HG02588 (cell line): ENCODE results near the gene NCAM2.
"Not testable (repeated sequence)": the region's sequence is repeated elsewhere in the genome, so short reads cannot be mapped to it uniquely, and the experiment has no call there.

ENCODE experiments used
- ATAC-seq: cut with Tn5 transposase; IDR thresholded peaks from one replicate; pipeline ENCODE4 v1.9.1; 2021; ENCODE audit warnings: mild to moderate bottlenecking, moderate library complexity; ENCODE audit not compliant: unreplicated experiment

Gene NCAM2

GRCh38 chr21:21291883-21292569 lies 293.8 kb downstream of the NCAM2 start:
- ATAC-seq, result no peak

DNA sequence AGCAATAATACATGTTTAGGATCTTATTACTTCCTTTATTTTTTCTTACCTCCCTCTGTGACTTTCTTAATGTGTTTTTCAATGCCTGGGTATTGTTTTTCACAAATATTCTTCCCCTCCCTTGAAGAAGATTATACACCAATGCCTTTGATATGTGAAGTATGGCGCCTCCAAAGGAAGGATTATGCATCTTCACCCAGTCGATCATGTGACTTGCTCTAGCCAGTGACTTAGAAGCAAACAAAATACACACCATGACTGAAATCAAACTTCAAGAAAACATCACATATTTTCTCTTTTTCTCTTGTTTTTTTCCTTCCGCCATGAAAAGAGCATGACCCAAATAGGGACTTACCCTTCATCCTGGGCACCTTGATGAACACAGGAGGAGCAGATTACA lies 297.1 kb downstream of the NCAM2 start:
- ATAC-seq, result no peak

- no peak for ATAC-seq
These were observed 299.0 kb downstream of the NCAM2 start for GRCh38 chr21:21297211-21297610.

DNA sequence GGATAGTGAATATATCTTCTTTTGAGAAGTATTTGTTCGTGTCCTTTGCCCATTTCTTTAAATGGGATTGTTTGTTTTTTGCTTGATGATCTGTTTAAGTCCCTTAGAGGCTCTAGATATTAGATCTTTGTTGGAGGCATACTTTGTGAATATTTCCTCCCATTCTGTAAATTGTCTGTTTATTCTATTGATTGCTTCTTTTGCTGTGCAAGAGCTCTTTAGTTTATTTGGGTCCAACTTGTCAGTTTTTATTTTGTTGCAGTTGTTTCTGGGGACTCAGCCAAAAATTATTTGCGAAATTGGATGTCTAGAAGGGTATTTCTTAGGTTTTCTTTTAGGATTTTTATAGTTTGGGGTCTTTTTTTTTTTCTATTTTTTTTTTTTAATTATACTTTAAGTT lies 302.8 kb downstream of the NCAM2 start:
- no peak for ATAC-seq

DNA sequence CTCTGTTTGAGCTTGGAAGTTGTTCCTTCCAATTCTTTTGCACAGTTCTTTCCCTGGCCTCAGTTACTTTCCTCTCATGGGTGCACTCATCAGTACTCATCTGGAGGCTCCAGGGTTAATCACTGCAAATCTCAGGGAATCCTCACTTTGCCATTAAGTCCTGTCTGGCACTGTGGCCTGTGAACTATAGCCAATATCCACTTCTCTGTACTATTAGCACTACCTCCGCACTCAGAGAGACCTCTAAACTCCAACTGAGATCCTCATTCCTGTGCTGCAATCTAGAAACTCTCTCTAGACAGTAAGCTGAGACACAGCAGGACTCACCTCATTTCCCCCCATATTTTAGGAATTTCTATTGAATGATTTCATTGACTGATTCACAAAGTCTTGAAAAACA lies 311.3 kb downstream of the NCAM2 start:
- ATAC-seq, result no peak

GRCh38 chr21:21324297-21324696 lies 326.1 kb downstream of the NCAM2 start:
- no peak for ATAC-seq

DNA sequence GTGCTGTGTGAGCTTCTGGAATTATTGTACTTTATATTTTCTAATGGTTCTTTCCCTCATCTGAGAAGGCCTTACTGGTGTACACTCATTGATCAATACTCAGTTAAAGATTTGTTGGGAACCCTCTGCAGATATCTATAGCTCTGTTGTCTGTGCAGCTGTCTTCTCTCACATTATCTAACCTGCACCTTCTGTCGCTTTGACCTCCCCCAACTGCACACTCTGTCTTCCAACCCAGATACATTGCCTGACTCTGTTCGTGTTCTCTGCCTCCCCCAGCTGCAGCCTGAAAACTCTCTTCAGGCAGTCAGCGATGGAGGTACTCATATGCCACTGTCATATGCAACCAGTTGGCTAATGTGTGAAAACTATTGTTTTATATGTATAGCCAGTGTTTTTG lies 334.3 kb downstream of the NCAM2 start:
- ATAC-seq, result no peak

- ATAC-seq, result no peak
These were observed 342.8 kb downstream of the NCAM2 start for GRCh38 chr21:21341041-21341440.

- no peak for ATAC-seq
These were observed 347.1 kb downstream of the NCAM2 start for GRCh38 chr21:21345296-21345695.

DNA sequence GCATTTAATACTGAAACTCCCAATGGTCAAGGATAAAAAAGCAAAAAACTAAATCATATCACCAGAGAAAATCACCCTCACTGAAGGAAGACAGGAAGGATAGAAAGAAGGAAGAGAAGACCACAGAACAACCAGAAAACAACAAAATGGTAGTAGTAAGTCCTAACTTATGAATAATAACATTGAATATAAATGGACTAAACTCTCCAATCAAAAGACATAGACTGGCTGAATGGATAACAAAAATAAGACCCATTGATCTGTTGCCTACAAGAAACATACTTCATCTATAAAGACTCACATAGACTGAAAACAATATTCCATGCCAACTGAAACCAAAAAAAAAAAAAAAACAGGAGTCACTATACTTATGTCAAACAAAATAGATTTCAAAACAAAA lies 347.7 kb downstream of the NCAM2 start:
- ATAC-seq, result no peak

DNA sequence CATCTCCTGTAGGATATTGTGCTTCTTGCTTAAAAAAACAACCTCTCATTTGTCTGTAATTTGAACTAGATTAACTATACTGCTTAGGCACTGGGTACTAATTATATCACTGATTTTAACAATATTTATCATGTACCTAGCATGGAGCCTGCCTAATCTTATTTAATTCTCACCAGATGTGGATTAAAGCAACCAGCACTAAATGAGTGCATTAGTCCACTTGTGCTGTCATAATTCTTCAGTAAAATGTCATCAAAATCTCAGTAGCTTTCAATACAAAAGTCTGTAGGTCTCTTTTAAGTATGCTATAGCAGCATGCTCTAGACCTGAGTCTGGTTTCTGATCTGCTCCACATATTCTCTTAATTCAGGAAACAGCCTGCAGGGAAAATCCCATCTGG lies 368.1 kb downstream of the NCAM2 start:
- ATAC-seq, result no peak

DNA sequence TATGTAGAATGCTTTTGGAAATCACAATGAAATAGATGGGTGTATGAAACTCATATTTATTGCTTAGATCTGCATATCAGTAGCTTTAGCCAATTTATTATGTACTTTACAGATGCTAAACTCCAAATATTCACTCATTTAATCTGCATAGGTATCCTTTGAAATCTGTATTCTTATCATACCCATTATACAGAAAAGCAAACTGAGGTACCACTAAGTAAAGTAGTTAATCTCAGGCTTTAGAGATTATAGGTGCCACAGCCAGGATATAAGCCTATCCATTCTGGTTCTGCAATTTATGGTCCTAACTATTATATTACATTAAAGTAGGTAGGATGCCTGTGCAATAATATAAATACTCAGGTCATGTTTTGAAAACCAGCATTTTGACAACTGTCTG lies 369.4 kb downstream of the NCAM2 start:
- ATAC-seq, result no peak

- no peak for ATAC-seq
These were observed 375.8 kb downstream of the NCAM2 start for GRCh38 chr21:21373969-21374368.

DNA sequence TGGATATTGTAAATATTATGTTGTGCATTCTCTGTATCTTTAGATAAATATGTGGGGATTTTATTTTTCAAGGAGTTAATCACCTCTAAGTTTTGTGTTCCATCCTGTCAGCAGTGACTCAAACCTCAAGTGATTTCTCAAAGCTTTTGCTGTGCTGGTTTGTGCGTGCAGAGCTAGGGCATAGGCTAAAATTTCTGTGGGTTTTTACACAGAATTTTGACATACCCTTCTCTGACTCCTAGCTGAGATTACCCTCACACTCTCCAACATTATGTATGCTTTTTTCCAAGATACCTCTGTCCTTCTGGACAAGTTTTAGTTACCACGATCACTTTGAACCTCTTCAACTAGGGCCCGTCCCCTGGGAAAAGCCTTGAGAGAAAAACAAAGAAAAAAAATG lies 384.9 kb downstream of the NCAM2 start:
- ATAC-seq, result no peak

DNA sequence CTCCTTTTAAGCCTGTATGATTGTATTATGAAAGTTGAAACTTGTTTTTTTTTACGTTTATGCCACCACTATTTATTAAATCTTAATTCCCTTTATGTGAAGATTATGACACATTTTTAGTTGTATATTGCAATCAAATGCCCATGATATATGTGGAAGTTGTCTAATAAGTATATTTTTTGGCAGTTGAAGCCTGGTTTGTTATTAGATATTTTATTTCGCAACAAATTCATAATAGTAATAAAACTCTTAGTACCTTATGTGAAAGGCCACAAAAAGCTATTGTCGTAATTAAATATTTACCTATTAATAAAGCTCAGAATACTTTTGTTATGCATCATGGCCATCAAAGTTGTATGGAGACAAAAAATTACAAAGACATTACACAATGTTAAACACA lies 386.8 kb downstream of the NCAM2 start:
- no peak for ATAC-seq

- ATAC-seq, result no peak
These were observed 387.2 kb downstream of the NCAM2 start for GRCh38 chr21:21385404-21385803.

DNA sequence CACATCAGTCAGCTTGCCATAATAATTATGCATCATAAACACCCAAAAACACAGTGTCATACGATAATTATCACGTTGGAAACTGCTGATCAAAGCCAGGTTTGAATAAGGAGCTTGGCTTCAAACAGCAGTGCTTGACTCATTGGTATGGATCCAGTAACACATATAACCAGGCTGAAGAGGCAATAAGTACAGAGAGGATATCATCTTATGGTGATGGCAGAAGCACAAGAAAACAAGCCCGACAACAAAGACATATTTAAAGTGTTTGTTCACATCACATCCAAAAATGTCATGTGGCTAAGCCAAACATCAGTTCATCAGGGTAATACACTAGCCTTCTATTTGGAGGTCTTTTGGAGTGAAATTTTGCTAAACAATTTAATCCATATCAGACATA lies 389.7 kb downstream of the NCAM2 start:
- no peak for ATAC-seq

DNA sequence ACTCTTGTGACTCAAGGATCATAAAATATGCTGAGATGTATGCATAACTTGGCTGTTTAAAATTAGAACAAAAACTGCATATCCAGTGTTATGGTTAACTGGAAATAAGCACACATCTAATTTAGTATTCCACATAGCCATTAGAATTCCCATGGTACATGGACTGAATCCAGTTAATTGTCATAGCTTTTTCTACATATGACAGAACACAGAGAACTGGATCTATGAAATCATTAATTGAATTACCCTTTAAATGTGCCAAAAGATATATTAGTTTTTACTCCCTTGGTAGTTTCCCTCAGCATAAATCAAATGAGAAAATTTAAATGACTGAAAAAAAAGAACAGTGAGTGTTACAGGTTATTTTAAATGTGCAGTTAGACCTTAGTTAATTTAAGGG lies 395.9 kb downstream of the NCAM2 start:
- ATAC-seq, result no peak

DNA sequence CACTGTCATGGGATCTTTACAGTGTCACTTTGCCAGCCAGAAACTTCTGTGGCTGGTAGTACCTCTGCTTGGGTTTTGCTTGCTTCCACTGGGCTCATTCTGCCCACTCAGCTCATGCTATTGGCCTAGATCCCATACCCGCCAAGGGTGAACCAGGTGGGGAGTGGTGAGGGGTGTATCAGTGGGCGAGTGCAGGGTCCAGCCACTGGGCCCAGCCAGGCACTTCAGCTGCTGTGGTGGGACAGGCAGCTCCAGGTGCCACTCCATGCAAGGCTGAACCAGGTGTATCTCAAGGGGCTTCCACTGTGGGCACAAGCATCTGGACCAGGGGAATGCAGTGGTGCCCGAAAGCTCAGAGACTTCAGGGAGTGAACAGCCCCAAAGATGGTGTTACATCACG lies 398.2 kb downstream of the NCAM2 start:
- no peak for ATAC-seq

- no peak for ATAC-seq
These were observed 399.3 kb downstream of the NCAM2 start for GRCh38 chr21:21397464-21397863.

DNA sequence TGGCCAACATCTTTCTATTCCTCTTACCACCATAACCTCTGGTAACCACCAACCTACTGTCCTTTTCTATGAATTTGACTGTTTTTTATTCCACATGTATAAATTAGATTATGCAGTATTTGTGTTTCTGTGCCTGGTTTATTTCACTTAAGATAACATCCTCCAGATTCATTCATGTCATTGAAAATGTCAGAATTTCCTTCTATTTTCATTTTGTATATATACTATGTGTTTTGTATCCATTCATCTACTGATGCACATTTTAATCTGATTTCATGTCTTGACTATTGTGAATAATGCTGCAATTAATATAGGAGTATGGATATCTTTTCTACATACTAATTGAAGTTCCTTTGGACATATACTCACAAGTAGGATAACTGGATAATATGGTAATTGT lies 403.2 kb downstream of the NCAM2 start:
- no peak for ATAC-seq

GRCh38 chr21:21402187-21402586 lies 404.0 kb downstream of the NCAM2 start:
- not testable (repeated sequence) for ATAC-seq

GRCh38 chr21:21404261-21404660 lies 406.1 kb downstream of the NCAM2 start:
- not testable (repeated sequence) for ATAC-seq
